HUDEP-2 (cell line): ENCODE data around the gene COL27A1.
"Not testable (repeated sequence)": the region's sequence is repeated elsewhere in the genome, so short reads cannot be mapped to it uniquely, and the experiment has no call there.

Experiments
- DNase-seq, 76 experiments: peaks; one replicate each; lab custom pipeline; 2025; ENCODE audit not compliant: unreplicated experiment in 76 of 76; lab: John Stamatoyannopoulos, UW

Gene COL27A1

GRCh38 chr9:114331229-114332195 lies 176.2 kb downstream of the COL27A1 start:
- DNase-seq, result not testable (repeated sequence)

GRCh38 chr9:114332474-114333040 lies 177.2 kb downstream of the COL27A1 start:
- not testable (repeated sequence) for DNase-seq

GRCh38 chr9:114333718-114334117 lies 178.4 kb downstream of the COL27A1 start:
- not testable (repeated sequence) for DNase-seq

- DNase-seq, result no peak
Observed at GRCh38 chr9:114334490-114334889, 179.2 kb downstream of the COL27A1 start.

GRCh38 chr9:114335745-114336144 lies 180.4 kb downstream of the COL27A1 start:
- DNase-seq, result no peak

GRCh38 chr9:114336157-114336556 lies 180.8 kb downstream of the COL27A1 start:
- no peak for DNase-seq

GRCh38 chr9:114336699-114337395 lies 181.5 kb downstream of the COL27A1 start:
- no peak for DNase-seq

- no peak for DNase-seq
Observed at GRCh38 chr9:114338187-114338586, 182.8 kb downstream of the COL27A1 start.

GRCh38 chr9:114339130-114339908 lies 184.0 kb downstream of the COL27A1 start:
- peak in 24 of 76 experiments; percentile 0 to 48 (median 12) for DNase-seq

- DNase-seq, result no peak
Observed at GRCh38 chr9:114341152-114341830, 186.0 kb downstream of the COL27A1 start.

GRCh38 chr9:114341991-114342390 lies 186.7 kb downstream of the COL27A1 start:
- no peak for DNase-seq

GRCh38 chr9:114342755-114343440 lies 187.6 kb downstream of the COL27A1 start:
- no peak for DNase-seq

GRCh38 chr9:114343471-114344187 lies 188.3 kb downstream of the COL27A1 start:
- DNase-seq, result no peak

GRCh38 chr9:114344188-114344566 lies 188.8 kb downstream of the COL27A1 start:
- no peak for DNase-seq

- no peak for DNase-seq
Observed at GRCh38 chr9:114344692-114345091, 189.4 kb downstream of the COL27A1 start.

- DNase-seq, result no peak
Observed at GRCh38 chr9:114345493-114346065, 190.2 kb downstream of the COL27A1 start.

GRCh38 chr9:114346146-114346545 lies 190.8 kb downstream of the COL27A1 start:
- no peak for DNase-seq

- no peak for DNase-seq
Observed at GRCh38 chr9:114347675-114348074, 192.3 kb downstream of the COL27A1 start.
